Measurements from ENCODE around the gene RNASE8.
A peak's percentile ranks its signal among the peaks of the same experiment; 100 is the strongest.

The RNASE8 gene

GRCh38 chr14:21050597-21050996, 7.0 kb upstream of the RNASE8 start:
- DNase-seq: no peak

DNA sequence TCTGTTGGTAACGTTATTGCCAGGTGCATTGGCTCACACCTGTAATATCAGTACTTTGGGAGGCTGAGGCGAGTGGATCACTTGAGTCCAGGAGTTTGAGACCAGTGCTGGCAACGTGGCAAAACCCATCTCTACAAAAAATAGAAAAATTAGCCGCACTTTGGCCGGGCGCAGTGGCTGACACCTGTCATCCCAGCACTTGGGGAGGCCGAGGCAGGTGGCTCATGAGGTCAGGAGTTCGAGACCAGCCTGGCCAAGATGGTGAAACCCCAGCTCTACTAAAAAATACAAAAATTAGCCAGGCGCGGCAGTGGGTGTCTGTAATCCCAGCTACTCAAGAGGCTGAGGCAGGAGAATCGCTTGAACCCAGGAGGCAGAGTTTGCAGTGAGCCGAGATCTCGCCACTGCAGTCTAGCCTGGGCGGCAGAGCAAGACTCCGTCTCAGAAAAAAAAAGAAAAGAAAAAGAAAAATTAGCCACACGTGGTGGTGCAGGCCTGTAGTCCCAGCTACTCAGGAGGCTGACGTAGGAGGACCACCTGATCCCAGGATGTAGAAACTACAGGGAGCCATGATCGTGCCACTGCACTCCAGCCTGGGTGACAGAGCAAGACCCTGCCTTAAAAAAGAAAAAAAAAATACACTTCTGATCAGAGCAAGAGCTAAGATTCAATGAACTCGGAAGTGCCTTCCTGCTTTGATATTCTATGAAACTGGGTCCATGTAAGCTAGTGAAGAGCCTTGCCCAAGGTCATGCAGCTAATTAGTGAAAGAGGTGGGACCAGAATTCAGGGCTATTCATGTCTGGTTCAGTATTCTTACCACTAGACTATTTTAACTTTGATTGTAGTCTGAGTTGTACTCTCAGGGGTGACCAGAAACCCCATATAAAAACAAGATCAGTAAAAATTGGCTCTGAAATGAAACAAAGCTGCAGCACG, 4.2 kb upstream of the RNASE8 start:
- no peak for DNase-seq

DNA sequence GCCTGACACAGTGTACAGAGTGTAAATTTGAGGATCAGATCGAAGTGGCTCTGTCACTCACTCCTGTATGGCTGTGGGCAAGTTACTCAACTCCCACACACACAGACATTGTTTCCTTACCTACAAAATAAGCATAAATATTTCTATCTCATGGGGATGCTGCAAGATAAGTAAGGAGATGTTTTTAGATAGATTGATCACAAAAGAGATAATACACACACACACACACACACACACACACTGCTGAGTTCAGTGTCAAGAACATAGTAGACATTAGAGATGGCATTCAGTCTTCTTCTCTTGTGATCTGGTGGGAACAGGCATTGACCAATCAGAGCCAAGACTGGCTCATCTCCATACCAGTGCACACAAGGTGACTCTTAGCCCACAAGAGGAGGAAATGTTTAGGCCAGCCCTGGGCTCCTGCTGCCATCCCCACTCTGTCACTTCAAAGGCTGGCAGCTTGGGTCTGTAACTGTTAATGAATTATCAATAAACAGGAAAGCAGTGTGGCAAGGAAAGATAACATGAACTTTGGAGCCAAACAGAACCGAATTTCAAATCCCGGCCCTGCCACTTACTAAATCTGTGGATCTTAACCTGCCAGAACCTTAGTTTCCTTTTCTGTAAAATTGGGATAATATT, 3.4 kb upstream of the RNASE8 start:
- DNase-seq: no peak

GRCh38 chr14:21054768-21055145, 2.9 kb upstream of the RNASE8 start:
- no peak for DNase-seq

- DNase-seq: no peak
Observed at GRCh38 chr14:21055432-21056117, 2.0 kb upstream of the RNASE8 start.

GRCh38 chr14:21056520-21057163, 980 bp upstream of the RNASE8 start:
- DNase-seq: no peak

DNA sequence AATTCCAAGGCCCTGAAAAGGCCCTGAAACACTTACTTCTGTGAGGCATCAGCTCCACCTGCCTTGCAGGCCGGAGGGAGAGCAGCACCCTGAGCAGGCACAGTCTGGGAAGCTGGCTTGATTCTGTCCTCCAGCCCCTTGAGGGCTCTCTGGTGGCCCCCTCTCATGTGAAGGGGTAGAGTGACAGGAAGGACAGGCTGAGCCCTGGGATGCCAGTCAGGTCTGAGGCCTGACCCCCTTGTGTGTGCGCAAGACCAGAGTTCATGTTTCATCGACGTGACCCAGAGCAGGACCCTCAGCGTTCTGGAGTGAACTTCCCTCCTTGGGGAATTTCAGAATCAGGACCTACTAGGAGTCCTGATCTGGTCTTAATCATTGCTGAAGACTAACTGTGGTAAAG, 1.3 kb downstream of the RNASE8 start:
- no peak for DNase-seq

- peak in 11 of 56 donors; percentile 6 to 41 (median 22) for DNase-seq
Observed at GRCh38 chr14:21059842-21060613, 2.4 kb downstream of the RNASE8 start.

GRCh38 chr14:21060614-21061346, 3.2 kb downstream of the RNASE8 start:
- no peak for DNase-seq

DNA sequence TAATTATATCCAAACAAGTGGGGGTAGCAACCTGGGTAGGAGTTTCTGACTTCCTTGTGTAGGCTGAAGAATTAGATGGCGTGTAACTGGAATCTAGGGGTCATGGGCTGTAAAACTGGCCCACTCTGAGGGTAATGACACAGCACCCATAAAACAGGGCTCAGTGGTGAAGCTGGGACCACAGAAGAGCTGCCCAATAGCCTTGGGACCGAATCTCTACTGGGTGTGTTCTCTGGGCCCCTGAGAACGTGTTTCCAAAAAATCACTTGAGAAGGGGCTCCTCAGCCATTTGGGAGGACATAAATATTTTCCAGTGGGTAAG, 3.7 kb downstream of the RNASE8 start:
- no peak for DNase-seq

GRCh38 chr14:21063479-21063878, 5.9 kb downstream of the RNASE8 start:
- DNase-seq: no peak

DNA sequence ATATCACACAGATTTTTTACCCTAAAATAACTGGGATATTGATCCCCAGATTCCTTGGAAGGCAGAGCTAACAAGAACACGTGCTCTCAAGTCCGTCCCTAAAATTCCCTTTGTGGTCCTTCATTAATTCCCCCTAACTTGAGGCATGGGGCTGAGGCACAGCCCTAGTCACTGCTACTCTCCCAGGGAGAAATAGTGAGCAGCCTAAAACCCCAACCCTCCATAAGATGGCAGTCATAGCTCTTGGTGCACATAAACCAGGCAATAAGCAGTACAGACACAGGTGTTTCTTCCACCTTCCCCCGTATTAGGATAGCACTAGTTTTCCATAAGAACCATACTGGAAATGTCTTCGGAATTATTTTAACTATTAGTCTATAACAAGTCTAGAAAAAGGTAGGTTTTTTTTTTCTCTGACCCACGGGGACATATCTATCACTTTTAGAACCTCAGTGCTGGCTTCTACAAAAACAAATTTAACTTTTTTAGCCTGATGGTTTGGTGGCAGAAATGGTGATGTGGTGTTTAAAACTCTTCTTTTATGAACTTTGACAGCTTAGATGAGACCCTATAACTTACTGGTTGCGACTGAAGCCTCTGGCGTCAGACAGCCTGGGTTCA, 9.4 kb downstream of the RNASE8 start:
- DNase-seq: no peak

DNA sequence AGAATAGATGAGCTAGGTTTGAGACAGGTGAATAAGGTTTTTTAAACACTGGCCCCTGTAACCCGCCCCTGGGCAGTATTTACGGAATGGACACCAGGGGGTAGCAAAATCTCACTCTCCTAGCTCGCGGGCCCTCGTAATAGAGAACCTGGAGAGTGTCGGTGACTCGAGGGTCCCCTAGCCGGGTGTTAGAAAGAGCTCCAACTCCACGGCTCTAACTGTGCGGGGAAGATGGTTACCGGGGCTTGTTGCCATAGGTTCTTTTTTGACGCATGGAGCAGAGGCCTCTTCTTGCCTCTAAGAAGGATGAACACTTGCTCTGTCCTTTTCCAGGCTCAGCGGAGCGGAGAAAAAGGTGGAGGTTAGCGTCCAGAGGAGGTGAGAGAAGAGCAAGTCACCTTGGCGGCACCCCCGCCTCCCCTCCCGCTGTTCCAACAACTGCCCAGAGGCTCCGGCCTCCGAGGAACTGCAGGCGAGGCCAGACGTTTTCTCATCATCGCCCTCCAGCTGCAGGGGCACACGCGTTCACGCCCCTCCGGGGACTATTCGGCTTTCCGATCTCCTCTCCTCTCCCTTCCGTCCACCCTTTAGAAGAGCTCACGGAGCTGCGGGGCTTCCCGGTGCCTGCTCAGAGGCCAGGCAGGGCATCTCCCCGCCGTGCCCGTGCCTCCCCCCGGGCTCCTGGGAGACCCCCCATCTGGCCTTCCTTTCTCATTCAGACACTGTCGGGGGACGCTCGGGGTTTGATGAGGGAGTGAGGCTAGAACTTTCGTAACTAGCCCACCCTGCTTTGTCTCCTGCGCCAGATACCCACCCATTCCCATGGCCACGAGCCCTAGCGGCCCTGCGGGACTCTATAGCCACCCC, 11.1 kb downstream of the RNASE8 start:
- DNase-seq: peak in 38 of 56 donors; percentile 9 to 71 (median 42)

DNA sequence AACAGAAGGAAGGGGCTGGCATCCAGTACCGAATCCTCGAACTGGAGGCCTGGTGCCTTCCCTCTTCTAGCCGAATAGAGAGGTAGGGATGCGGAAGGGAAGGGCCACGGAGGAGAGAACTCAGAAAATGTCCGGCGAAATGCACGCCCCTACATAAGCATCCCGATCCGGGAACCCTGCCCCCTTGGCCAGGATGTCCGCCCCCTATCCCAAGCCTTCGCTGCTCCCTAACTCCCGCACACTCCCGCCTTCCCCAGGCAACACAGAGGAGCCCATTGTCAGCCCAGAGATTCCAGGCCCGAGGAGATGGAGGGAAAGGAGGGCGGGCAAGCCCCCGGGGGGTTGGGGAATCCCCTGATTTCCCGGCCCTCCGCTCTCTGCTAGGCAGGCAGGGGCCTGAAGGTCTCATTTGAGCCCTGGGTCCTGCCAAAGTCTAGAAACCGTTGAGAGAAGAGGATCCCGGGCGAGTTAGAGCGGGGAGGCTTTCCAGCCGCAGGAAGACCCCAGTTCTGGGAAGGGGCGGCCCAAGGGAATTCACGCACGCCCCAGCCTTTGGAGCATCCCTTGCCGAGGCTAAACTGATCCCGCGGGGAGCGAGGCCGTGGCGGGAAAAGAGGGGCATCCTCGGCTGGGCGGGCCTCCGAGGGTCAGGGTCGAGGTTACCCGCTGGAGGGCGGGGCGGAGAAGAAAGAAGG, 11.9 kb downstream of the RNASE8 start:
- DNase-seq: peak in 49 of 56 donors; percentile 30 to 81 (median 64)

GRCh38 chr14:21070083-21070609, 12.5 kb downstream of the RNASE8 start, which contains the start of gene ARHGEF40:
Gene ARHGEF40 (plus strand): TSS chr14:21070304. CDS start chr14:21070397, 93 bp downstream.
- DNase-seq: peak in 47 of 56 donors; percentile 35 to 80 (median 68)

- peak in 24 of 56 donors; percentile 28 to 71 (median 55) for DNase-seq
Observed at GRCh38 chr14:21070610-21071224, 13.1 kb downstream of the RNASE8 start.

Measured in amygdala (tissue), 56 donors.